ENCODE results near the gene UBAP2. TPM values are rescaled to one million over a fixed set of nuclear protein-coding genes. Genes with fewer than 3 reads are reported as not detected.

UBAP2 gene
- total RNA-seq, 5 donors from 2014 or later (not counting 1 experiment from before 2014, with no cell fraction given), result 32.9 to 38.1 (median 36.7) TPM

DNA sequence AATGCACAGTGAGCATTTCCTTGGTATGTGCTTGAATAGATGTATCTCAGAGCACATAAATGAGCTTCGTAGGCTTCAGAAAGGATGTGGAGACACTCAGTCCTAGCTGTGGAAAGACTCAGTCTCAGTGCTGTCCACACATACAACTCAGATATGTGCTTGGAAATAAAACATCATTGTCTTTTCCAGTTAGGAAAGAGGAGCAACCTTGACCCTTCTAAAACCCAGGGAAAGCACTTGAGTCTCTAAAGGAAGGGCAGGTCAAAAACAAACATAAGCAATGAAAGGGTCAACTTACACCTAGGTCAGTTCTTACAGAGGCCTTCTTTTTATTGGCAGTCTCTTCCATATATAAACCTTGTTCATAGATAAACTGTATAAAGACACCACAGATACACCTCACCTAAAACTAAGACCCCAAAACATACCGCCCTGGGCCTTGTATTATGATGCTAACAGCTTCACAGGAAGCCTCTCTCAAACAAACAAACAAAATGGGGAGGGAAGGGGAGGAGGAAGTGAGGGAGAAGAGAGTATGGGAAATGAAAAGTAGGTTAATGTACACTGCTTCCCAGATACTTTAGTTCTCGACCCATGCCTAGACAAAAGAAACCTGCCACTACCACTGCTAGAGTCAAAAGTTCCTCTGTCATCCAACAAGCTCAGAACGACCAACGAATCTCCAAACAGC, 114.4 kb downstream of the UBAP2 start:
- no peaks in the 10 kb centered on the region for H3K4me1 Mint-ChIP-seq
- no peaks in the 10 kb centered on the region for H3K4me1 ChIP-seq (ENCODE audit: control insufficient read depth in 1 of 2, extremely low read depth in 1 of 2, insufficient read depth in 2 of 2, low read length in 2 of 2)
- H3K36me3 ChIP-seq (ENCODE audit: control insufficient read depth in 2 of 2, extremely low read depth in 1 of 2, insufficient read depth in 1 of 2, low read length in 1 of 2), result peaks cover 8 to 71% of the 10 kb centered on the region in 2 donors
- no peaks in the 10 kb centered on the region for H3K9me3 ChIP-seq
- DNase-seq (no peak), ATAC-seq (replicated peaks in 1 of 4) (no peak)
- no peak overlapping the region for H3K4me3 ChIP-seq (ENCODE audit: control insufficient read depth in 1 of 2, extremely low read depth in 1 of 2, low read length in 1 of 2)
- H3K27ac ChIP-seq (ENCODE audit: low read length), result no peak overlapping the region
- H3K36me3 Mint-ChIP-seq, result peaks cover 53% of the 10 kb centered on the region
- no peaks in the 10 kb centered on the region for H3K27me3 Mint-ChIP-seq
- 100% methylated on average over 1 of the region's 5 CpGs for WGBS (ENCODE audit: insufficient coverage)
- no peak overlapping the region for H3K27ac Mint-ChIP-seq
- H3K4me3 Mint-ChIP-seq, result no peak overlapping the region
- H3K27me3 ChIP-seq (replicated peaks in 1 of 2; ENCODE audit: control insufficient read depth in 2 of 2, extremely low read depth in 1 of 2, insufficient read depth in 2 of 2, low read length in 1 of 2), result no peaks in the 10 kb centered on the region
- ChIA-PET CTCF (no interaction called here), POLR2A (no interaction called here)
- H3K9me3 Mint-ChIP-seq, result no peaks in the 10 kb centered on the region

DNA sequence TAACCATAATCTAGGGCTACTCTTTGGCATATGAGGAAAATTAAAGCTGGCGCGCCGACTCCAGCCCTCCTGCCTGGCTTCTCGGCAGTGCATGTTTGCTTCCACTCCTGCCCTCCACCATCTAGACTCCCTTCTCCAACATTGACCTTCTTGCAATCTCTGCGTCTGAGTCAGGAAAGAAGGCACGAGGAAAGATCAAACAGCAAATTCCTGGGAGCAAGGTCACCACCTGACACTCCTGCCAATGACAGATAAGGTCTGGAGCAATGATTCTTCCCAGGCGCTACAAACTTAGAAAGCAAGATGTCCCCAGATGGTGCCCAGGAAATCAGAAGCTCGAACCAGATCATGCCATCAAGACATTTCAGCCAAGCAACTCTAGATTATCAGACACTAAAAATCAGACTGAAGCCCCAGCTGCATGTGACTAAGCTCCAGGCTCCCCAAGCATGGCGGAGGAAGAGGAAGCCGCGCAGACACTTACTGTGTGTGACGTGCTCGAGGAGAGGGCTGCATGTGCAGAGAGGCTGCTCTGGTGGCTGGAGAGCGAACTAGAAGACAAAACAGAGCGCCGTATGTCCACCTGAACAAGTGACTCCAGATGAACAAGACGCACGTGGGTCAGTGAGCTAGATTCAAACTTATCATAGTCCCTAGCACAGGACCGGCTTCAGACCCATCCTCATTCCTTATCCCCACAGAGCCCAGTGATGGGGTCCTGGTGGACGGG, 116.4 kb downstream of the UBAP2 start:
- ChIA-PET CTCF (no interaction called here), POLR2A (no interaction called here)
- DNase-seq, result no peak
- no peak for ATAC-seq (replicated peaks in 1 of 4)
- H3K4me1 Mint-ChIP-seq, result no peaks in the 10 kb centered on the region
- H3K4me1 ChIP-seq (ENCODE audit: control insufficient read depth in 1 of 2, extremely low read depth in 1 of 2, insufficient read depth in 2 of 2, low read length in 2 of 2), result no peaks in the 10 kb centered on the region
- peaks cover 13 to 81% of the 10 kb centered on the region in 2 donors for H3K36me3 ChIP-seq (ENCODE audit: control insufficient read depth in 2 of 2, extremely low read depth in 1 of 2, insufficient read depth in 1 of 2, low read length in 1 of 2)
- H3K4me3 ChIP-seq (ENCODE audit: control insufficient read depth in 1 of 2, extremely low read depth in 1 of 2, low read length in 1 of 2), result no peak overlapping the region
- H3K27me3 Mint-ChIP-seq, result no peaks in the 10 kb centered on the region
- H3K27ac ChIP-seq (ENCODE audit: low read length), result no peak overlapping the region
- no peak overlapping the region for H3K4me3 Mint-ChIP-seq
- no peak overlapping the region for H3K27ac Mint-ChIP-seq
- H3K9me3 ChIP-seq, result no peaks in the 10 kb centered on the region
- H3K27me3 ChIP-seq (replicated peaks in 1 of 2; ENCODE audit: control insufficient read depth in 2 of 2, extremely low read depth in 1 of 2, insufficient read depth in 2 of 2, low read length in 1 of 2), result no peaks in the 10 kb centered on the region
- H3K36me3 Mint-ChIP-seq, result peaks cover 65% of the 10 kb centered on the region
- 96% methylated on average over 19 of the region's 20 CpGs for WGBS (ENCODE audit: insufficient coverage)
- H3K9me3 Mint-ChIP-seq, result no peaks in the 10 kb centered on the region

DNA sequence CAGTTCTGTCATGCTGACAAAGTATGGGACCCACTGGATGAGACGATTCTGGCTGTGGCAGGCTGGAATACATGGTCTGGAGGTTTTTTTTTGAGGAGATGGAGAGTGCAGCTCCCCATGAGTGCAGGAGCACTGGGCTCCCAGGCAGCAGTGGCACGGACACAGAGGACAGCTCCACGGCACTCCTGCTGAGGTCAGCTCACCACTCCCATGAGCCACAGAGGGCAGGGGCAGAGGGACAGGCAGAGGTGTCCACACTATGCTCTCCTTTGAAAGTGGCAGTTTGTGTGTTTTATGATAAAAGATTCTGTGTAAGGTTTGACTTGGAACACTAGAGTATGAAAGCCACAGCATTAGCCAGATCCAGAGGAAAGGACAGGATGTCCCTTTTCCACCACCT, 117.4 kb downstream of the UBAP2 start:
- no peaks in the 10 kb centered on the region for H3K27me3 Mint-ChIP-seq
- H3K27ac Mint-ChIP-seq, result no peak overlapping the region
- Histone ChIP-seq H3K27me3 (replicated peaks in 1 of 2; ENCODE audit: control insufficient read depth in 2 of 2, extremely low read depth in 1 of 2, insufficient read depth in 2 of 2, low read length in 1 of 2) (no peaks in the 10 kb centered on the region), H3K36me3 (ENCODE audit: control insufficient read depth in 2 of 2, extremely low read depth in 1 of 2, insufficient read depth in 1 of 2, low read length in 1 of 2) (peaks cover 13 to 90% of the 10 kb centered on the region in 2 donors), H3K4me1 (ENCODE audit: control insufficient read depth in 1 of 2, extremely low read depth in 1 of 2, insufficient read depth in 2 of 2, low read length in 2 of 2) (no peaks in the 10 kb centered on the region), H3K27ac (ENCODE audit: low read length) (no peak overlapping the region), H3K9me3 (no peaks in the 10 kb centered on the region), H3K4me3 (ENCODE audit: control insufficient read depth in 1 of 2, extremely low read depth in 1 of 2, low read length in 1 of 2) (no peak overlapping the region)
- WGBS (ENCODE audit: insufficient coverage), result 78% methylated on average over 1 of the region's 3 CpGs
- H3K9me3 Mint-ChIP-seq, result no peaks in the 10 kb centered on the region
- H3K36me3 Mint-ChIP-seq, result peaks cover 70% of the 10 kb centered on the region
- no peaks in the 10 kb centered on the region for H3K4me1 Mint-ChIP-seq
- no peak for ATAC-seq (replicated peaks in 1 of 4)
- no peak for DNase-seq
- H3K4me3 Mint-ChIP-seq, result no peak overlapping the region
- ChIA-PET CTCF (no interaction called here), POLR2A (no interaction called here)

DNA sequence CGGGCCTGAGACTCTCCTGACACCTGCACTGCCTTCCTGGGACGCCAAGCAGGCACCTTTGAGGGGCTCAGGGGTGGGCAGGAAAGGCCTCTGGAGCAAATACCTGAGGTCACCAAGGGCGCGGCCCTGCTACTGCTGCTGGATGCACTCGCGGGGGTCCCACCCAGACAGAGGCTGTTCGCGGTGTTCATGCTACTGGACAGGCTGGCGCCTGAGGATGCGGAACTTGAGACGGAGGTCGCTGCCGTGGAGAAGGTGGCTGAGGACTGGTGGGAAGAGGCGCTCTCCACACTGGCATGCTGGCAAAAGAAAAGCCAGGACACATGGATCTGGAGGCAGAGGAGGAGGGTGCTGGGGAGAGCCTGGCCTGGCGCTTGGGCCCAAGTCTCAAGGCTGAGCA, 121.0 kb downstream of the UBAP2 start:
- no peaks in the 10 kb centered on the region for H3K27me3 Mint-ChIP-seq
- H3K9me3 Mint-ChIP-seq, result no peaks in the 10 kb centered on the region
- Histone ChIP-seq H3K4me3 (ENCODE audit: control insufficient read depth in 1 of 2, extremely low read depth in 1 of 2, low read length in 1 of 2) (no peak overlapping the region), H3K9me3 (no peaks in the 10 kb centered on the region), H3K4me1 (ENCODE audit: control insufficient read depth in 1 of 2, extremely low read depth in 1 of 2, insufficient read depth in 2 of 2, low read length in 2 of 2) (no peaks in the 10 kb centered on the region), H3K27ac (ENCODE audit: low read length) (no peak overlapping the region), H3K36me3 (ENCODE audit: control insufficient read depth in 2 of 2, extremely low read depth in 1 of 2, insufficient read depth in 1 of 2, low read length in 1 of 2) (peaks cover 22 to 82% of the 10 kb centered on the region in 2 donors), H3K27me3 (replicated peaks in 1 of 2; ENCODE audit: control insufficient read depth in 2 of 2, extremely low read depth in 1 of 2, insufficient read depth in 2 of 2, low read length in 1 of 2) (no peaks in the 10 kb centered on the region)
- H3K27ac Mint-ChIP-seq, result no peak overlapping the region
- DNase-seq, result no peak
- H3K4me1 Mint-ChIP-seq, result no peaks in the 10 kb centered on the region
- no peak overlapping the region for H3K4me3 Mint-ChIP-seq
- WGBS (ENCODE audit: insufficient coverage), result 98% methylated on average over 14 of the region's 15 CpGs
- CTCF ChIA-PET, result no interaction called here
- POLR2A ChIA-PET, result no interaction called here
- no peak for ATAC-seq (replicated peaks in 1 of 4)
- peaks cover 66% of the 10 kb centered on the region for H3K36me3 Mint-ChIP-seq

DNA sequence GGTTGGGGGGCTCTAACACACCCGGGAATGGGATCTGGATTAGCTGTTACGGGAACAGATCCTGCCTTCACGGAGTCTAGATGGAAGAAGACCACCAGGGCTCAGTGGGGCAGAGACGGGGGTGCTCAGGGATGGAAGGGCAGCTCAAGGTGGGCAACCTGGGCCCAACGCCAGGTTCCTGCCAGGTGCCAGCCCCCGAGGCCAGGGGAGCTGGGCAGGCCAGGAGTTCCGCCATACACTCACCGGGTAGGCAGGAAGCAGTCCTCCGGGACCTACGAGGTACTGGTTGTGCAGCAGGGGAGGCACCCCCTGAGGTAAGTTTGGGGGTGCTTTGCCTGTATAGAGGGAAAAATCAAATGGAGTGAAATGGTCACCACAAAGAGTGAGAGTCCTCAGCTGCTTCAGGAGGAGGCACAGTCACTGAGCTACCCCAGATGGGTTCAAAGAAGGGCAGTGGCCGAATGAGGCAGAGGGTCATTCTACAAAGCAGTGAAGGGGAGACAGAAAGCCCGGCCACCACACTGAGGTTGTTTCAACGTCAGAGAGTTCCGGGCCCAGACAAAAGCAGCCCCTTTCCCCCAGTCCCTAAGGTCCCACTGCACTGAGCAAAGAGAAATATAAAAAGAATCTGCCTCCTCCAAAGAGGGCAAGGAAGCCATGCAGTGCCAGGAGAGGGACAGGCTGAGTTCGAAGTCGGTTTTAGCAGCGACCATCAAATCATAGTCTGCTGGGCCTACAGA, 121.8 kb downstream of the UBAP2 start:
- DNase-seq (no peak), ATAC-seq (replicated peaks in 1 of 4) (no peak)
- WGBS (ENCODE audit: insufficient coverage), result 97% methylated on average over 13 of the region's 17 CpGs
- CTCF ChIA-PET, result interaction anchor here in 1 of 2 donors (0.6 kb wide), 1 partner anchor 704 kb away, joined by 3 read pairs; no protein-coding TSS in a partner anchor
- Mint-ChIP-seq H3K27me3 (no peaks in the 10 kb centered on the region), H3K9me3 (no peaks in the 10 kb centered on the region), H3K27ac (no peak overlapping the region), H3K36me3 (peaks cover 60% of the 10 kb centered on the region), H3K4me3 (no peak overlapping the region), H3K4me1 (no peaks in the 10 kb centered on the region)
- Histone ChIP-seq H3K4me3 (ENCODE audit: control insufficient read depth in 1 of 2, extremely low read depth in 1 of 2, low read length in 1 of 2) (no peak overlapping the region), H3K27ac (ENCODE audit: low read length) (no peak overlapping the region), H3K9me3 (no peaks in the 10 kb centered on the region), H3K36me3 (ENCODE audit: control insufficient read depth in 2 of 2, extremely low read depth in 1 of 2, insufficient read depth in 1 of 2, low read length in 1 of 2) (peaks cover 22 to 83% of the 10 kb centered on the region in 2 donors), H3K4me1 (ENCODE audit: control insufficient read depth in 1 of 2, extremely low read depth in 1 of 2, insufficient read depth in 2 of 2, low read length in 2 of 2) (no peaks in the 10 kb centered on the region), H3K27me3 (replicated peaks in 1 of 2; ENCODE audit: control insufficient read depth in 2 of 2, extremely low read depth in 1 of 2, insufficient read depth in 2 of 2, low read length in 1 of 2) (no peaks in the 10 kb centered on the region)
- POLR2A ChIA-PET, result no interaction called here

DNA sequence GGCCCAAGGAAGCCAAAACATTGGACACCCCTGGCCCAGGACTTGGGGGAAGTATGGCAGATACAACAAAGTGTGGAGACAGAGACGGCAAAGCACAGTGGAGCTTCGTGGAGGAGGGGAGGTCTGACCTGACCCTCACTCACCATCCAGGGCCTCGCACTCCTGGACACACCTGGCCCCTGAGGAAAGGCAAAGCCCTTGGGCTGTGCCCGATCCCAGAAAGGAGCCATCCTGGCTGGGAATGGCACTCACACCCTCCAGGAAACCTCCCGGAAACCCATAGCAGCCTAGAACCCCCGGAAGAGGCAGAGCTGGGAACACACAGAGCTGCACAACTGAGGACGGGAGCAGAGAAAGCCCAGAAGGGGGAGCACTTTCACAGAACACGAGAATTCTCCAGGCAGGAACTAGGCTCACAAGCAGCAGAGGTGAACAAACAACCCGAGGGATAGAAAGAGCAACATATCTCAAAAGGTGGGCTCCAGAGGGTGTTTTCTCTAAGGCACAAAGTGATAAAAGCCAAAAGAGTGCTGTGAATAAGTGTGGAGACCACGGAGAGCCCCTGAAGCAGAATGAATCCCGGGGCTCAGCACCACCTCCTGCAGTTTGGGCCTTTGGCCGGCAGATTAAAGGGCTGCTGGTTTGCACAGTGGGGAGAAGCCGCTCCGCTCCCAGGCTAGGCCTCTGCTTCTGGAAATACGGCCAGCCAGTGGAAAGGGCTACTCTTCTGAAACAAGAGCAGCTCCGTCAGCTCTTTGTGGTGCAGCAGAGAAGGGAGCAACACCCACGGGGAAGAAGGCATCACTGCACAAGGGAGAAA, 123.5 kb downstream of the UBAP2 start:
- ATAC-seq (replicated peaks in 1 of 4), result no peak
- peaks cover 21 to 80% of the 10 kb centered on the region in 2 donors for H3K36me3 ChIP-seq (ENCODE audit: control insufficient read depth in 2 of 2, extremely low read depth in 1 of 2, insufficient read depth in 1 of 2, low read length in 1 of 2)
- no peaks in the 10 kb centered on the region for H3K4me1 Mint-ChIP-seq
- H3K27me3 Mint-ChIP-seq, result no peaks in the 10 kb centered on the region
- H3K9me3 Mint-ChIP-seq, result no peaks in the 10 kb centered on the region
- H3K27ac ChIP-seq (ENCODE audit: low read length), result no peak overlapping the region
- no peak overlapping the region for H3K4me3 Mint-ChIP-seq
- no peaks in the 10 kb centered on the region for H3K4me1 ChIP-seq (ENCODE audit: control insufficient read depth in 1 of 2, extremely low read depth in 1 of 2, insufficient read depth in 2 of 2, low read length in 2 of 2)
- ChIA-PET POLR2A (interaction anchor here (0.5 to 0.8 kb wide), 2 partner anchors 28 to 75 kb away, joined by 3 to 6 read pairs; no protein-coding TSS in a partner anchor), CTCF (interaction anchor here (0.5 to 1.0 kb wide), 2 partner anchors 10 to 103 kb away, joined by 3 read pairs; no protein-coding TSS in a partner anchor)
- H3K9me3 ChIP-seq, result no peaks in the 10 kb centered on the region
- no peak overlapping the region for H3K4me3 ChIP-seq (ENCODE audit: control insufficient read depth in 1 of 2, extremely low read depth in 1 of 2, low read length in 1 of 2)
- WGBS (ENCODE audit: insufficient coverage), result 81% methylated on average over 13 of the region's 17 CpGs
- H3K27ac Mint-ChIP-seq, result peak overlapping the region in 1 of 2 donors; percentile 22
- DNase-seq, result peak in 5 of 35 experiments; percentile 2 to 38 (median 8)
- H3K36me3 Mint-ChIP-seq, result peaks cover 56% of the 10 kb centered on the region
- no peaks in the 10 kb centered on the region for H3K27me3 ChIP-seq (replicated peaks in 1 of 2; ENCODE audit: control insufficient read depth in 2 of 2, extremely low read depth in 1 of 2, insufficient read depth in 2 of 2, low read length in 1 of 2)

Measured in T-cell (primary cell).